Ovary (tissue), 9 donors: ENCODE results near the gene NIPSNAP2. TPM values are rescaled to one million over a fixed set of nuclear protein-coding genes. Genes with fewer than 3 reads are reported as not detected.

Source experiments
- DNase-seq, 5 donors: peaks; one replicate each; pipeline ENCODE4 v3.0.0-alpha.2; 2019 to 2020
- H3K27ac ChIP-seq, 2 donors: fragments of 200-600 bp; one replicate each; pipeline versions ENCODE4 v1.5.1 to v1.8.0; 2019 to 2022
- H3K27me3 ChIP-seq: fragments of 200-600 bp; one replicate; pipeline ENCODE4 v1.8.0; 2022
- H3K36me3 ChIP-seq: fragments of 200-600 bp; sonication (generic); one replicate; pipeline ENCODE4 v1.5.1; 2019
- H3K4me1 ChIP-seq: one replicate; pipeline ENCODE4 v1.8.1; 2013; ENCODE audit warnings: mild to moderate bottlenecking, moderate library complexity; ENCODE audit not compliant: insufficient read depth
- H3K4me3 ChIP-seq: fragments of 200-600 bp; sonication (generic); one replicate; pipeline ENCODE4 v1.5.1; 2017
- H3K9me3 ChIP-seq, 2 donors: fragments of 200-600 bp in 1 of 2; sonication (generic) in 1 of 2; one replicate each; pipeline versions ENCODE4 v1.5.1 to v1.8.1; 2013 to 2019; ENCODE audit warnings: mild to moderate bottlenecking in 1 of 2, moderate library complexity in 1 of 2
- EP300 ChIP-seq: sonication (generic); formaldehyde crosslinking; IDR thresholded peaks from one replicate; pipeline ENCODE4 v1.6.1; 2017; ENCODE audit warnings: antibody characterized with exemption
- POLR2A ChIP-seq: fragments of 450-650 bp; IDR thresholded peaks from one replicate; pipeline ENCODE4 v1.6.1; 2017; ENCODE audit warnings: antibody characterized with exemption, mild to moderate bottlenecking, moderate library complexity
- WGBS, 3 donors: extraction: QIAGEN DNeasy Blood & Tissue Kit in 1 of 3; methylation state at CpG; one replicate each; pipeline versions ENCODE4 v1.1.5 to v1.1.7; 2013 to 2017; 5-methylcytosine and 5-hydroxymethylcytosine counted together
- intact Hi-C, 4 donors: fragments of 100-400 bp; cut with DNase I; formaldehyde crosslinking; loops; one replicate each; pipeline versions ENCODE4 v1.11.0 to v1.15.1; 2022 to 2023
- polyA plus RNA-seq, 2 donors: library from polyadenylated mRNA; stranded (reverse); fragments of 200-250 nt in 1 of 2; fragments of 350-450 nt in 1 of 2; fragmentation: Illumina TruSeq in 1 of 2; extraction: RNeasy Lipid Tissue Mini Kit (QIAGEN cat#74804) in 1 of 2; gene quantifications; one replicate each; pipeline ENCODE4 v1.2.3, GENCODE V29; 2013 to 2014
- total RNA-seq, 7 donors: library from RNA; depleted of rRNA in 2 of 7; stranded (reverse); fragments of >200 nt in 2 of 7; fragmentation: NEBNext Ultra II Directional in 3 of 7; extraction: Animal tissue kit (Norgen Biotek cat#: 25700) in 3 of 7; gene quantifications; one replicate each; pipeline versions ENCODE4 v1.1.0 to v1.2.4, GENCODE V29; 2016 to 2023
- TF ChIP-seq, protein P1 (sequence below), 3 donors: fragments of 450-650 bp in 2 of 3; fragments of 200-600 bp in 1 of 3; IDR thresholded peaks; one replicate each; pipeline versions ENCODE4 v1.5.1 to v1.8.0; 2016 to 2022; ENCODE audit warnings: antibody characterized with exemption in 3 of 3, mild to moderate bottlenecking in 1 of 3
- donor health status: DM: no; HTN: no; CAD: no; lungs with moderate emphysema.
- donor health status: DM: no; HTN: no; CAD: no.
- donor health status: Bipolar disorder and iron deficiency.
- donor health status: DM: yes; HTN: yes; CAD: no.
- donor health status: DM: no; HTN: no; CAD: no.
- donor health status: DM: yes; HTN: yes; CAD: no.

The NIPSNAP2 gene
- total and polyA plus RNA-seq, 9 donors, result 41.0 to 78.5 (median 56.9) TPM

DNA sequence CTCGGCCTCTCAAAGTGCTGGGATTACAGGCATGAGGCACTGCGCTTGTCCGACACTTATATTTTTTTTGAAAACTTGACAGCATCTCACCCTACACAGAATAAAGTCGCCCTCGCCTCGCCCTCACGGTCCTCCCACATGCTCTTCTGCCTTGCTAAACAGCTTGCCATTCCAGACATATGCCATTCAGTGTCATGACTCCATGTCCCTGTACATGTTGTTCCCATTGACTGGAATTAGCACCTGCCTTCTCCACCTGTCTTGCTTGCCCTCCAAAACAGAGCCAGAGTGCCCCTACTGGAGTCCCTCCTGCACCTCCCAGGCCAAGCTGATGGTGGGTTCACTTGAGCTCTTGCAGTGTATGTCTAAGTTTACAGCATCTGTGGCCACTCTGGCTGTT lies 6.2 kb downstream of the NIPSNAP2 start:
- Histone ChIP-seq H3K36me3 (no peaks in the 10 kb centered on the region), H3K4me3 (no peak overlapping the region), H3K27me3 (no peaks in the 10 kb centered on the region), H3K27ac (no peak overlapping the region), H3K4me1 (peaks cover 5% of the 10 kb centered on the region), H3K9me3 (no peaks in the 10 kb centered on the region)
- WGBS, 3 donors, result 78 to 93% (median 92%) methylated on average over 7 of the region's 7 CpGs
- TF ChIP-seq POLR2A (no peak), EP300 (no peak)
- TF ChIP-seq, protein P1, sequence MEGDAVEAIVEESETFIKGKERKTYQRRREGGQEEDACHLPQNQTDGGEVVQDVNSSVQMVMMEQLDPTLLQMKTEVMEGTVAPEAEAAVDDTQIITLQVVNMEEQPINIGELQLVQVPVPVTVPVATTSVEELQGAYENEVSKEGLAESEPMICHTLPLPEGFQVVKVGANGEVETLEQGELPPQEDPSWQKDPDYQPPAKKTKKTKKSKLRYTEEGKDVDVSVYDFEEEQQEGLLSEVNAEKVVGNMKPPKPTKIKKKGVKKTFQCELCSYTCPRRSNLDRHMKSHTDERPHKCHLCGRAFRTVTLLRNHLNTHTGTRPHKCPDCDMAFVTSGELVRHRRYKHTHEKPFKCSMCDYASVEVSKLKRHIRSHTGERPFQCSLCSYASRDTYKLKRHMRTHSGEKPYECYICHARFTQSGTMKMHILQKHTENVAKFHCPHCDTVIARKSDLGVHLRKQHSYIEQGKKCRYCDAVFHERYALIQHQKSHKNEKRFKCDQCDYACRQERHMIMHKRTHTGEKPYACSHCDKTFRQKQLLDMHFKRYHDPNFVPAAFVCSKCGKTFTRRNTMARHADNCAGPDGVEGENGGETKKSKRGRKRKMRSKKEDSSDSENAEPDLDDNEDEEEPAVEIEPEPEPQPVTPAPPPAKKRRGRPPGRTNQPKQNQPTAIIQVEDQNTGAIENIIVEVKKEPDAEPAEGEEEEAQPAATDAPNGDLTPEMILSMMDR (IDR thresholded peaks at IDR 0.05), result no peak
- DNase-seq, result no peak
- intact Hi-C loops, result no loop called here

DNA sequence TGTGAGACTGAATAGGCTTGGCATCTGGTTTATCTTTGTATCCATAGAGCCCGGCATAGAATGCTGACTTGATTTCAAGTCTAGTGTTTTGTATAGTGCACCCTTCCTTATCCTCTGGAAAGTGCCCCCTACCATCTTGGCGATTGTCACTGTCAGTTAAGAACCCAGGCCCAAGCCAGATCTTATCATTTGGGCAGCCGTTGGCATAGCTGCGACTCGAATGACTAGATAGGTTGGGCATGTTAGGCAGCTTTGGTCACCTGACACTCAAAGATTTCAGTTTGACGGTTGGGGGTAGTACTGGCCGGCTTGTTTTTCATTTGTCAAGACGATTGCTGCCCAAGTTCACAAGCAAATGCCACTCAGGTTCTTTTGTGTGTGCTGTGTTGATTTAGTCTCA lies 6.6 kb downstream of the NIPSNAP2 start:
- intact Hi-C loops, result no loop called here
- whole genome bisulfite sequencing, 3 donors, result 68 to 80% (median 74%) methylated on average over 8 of the region's 8 CpGs
- DNase-seq, result no peak
- Histone ChIP-seq H3K27ac (no peak overlapping the region), H3K36me3 (no peaks in the 10 kb centered on the region), H3K9me3 (no peaks in the 10 kb centered on the region), H3K4me3 (no peak overlapping the region), H3K4me1 (peaks cover 2% of the 10 kb centered on the region), H3K27me3 (no peaks in the 10 kb centered on the region)
- no peak for TF ChIP-seq POLR2A

DNA sequence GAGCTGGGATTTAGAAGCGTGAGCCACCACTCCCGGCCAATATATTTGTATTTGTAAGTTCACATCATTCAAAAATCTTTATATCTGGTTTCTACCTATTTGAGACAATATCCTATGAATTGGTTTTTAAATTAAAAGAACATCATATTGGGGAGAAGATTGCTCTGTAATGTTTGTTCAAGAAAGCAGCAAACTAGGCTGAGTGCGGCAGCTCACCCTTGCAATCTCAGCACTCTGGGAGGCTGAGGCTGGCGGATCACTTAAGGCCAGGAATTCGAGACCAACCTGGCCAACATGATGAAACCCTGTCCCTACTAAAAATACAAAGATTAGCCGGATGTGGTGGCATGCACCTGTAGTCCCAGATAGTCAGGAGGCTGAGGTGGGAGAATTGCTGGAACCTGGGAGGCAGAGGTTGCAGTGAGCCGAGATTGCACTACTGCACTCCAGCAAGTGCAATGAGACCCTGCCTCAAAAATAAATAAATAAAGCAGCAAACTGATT lies 9.4 kb downstream of the NIPSNAP2 start:
- 96 to 98% (median 97%) methylated on average over 7 of the region's 7 CpGs for WGBS, 3 donors
- no peaks in the 10 kb centered on the region for H3K36me3 ChIP-seq
- no peaks in the 10 kb centered on the region for H3K9me3 ChIP-seq
- no peak overlapping the region for H3K4me3 ChIP-seq
- H3K4me1 ChIP-seq, result peaks cover under 1% of the 10 kb centered on the region
- H3K27me3 ChIP-seq, result no peaks in the 10 kb centered on the region
- no peak for DNase-seq
- TF ChIP-seq POLR2A, result no peak
- no peak for TF ChIP-seq EP300
- TF ChIP-seq, protein P1 (IDR thresholded peaks at IDR 0.05), result no peak
- H3K27ac ChIP-seq, result no peak overlapping the region
- intact Hi-C loops, result no loop called here

DNA sequence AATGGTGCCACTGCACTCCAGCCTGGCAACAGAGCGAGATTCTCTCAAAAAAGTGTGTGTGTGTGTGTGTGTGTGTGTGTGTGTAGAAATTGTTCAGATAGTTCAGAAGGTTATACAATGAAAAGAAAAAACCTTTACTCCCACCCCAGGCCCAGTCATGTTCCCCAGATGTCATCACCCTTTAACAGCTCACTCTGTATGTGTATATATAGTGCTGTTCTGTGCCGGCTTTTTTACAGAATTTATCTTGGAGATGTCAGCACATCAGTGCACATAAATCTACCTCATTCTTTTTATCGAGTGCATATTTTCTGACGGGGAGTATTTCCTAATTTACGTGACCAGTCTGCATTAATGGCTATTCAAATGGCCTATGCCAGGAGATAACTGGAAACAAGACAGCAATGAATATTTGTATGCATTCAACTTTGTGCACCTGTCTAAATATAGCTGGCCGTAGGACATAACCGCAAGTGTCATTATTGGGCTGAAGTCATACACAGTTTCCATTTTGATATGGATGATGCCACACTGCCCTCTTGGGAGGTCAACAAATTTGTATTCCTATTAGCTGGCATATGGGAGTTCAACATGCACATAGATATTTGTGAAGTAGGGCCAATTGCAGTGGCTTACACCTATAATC lies 11.7 kb downstream of the NIPSNAP2 start:
- TF ChIP-seq POLR2A (no peak), EP300 (no peak)
- TF ChIP-seq, protein P1 (IDR thresholded peaks at IDR 0.05), result no peak
- intact Hi-C loops, result no loop called here
- Histone ChIP-seq H3K9me3 (no peaks in the 10 kb centered on the region), H3K4me1 (no peaks in the 10 kb centered on the region), H3K27ac (no peak overlapping the region), H3K4me3 (no peak overlapping the region), H3K27me3 (no peaks in the 10 kb centered on the region), H3K36me3 (no peaks in the 10 kb centered on the region)
- DNase-seq, result no peak
- 62 to 71% (median 69%) methylated on average over 7 of the region's 7 CpGs for WGBS, 3 donors

DNA sequence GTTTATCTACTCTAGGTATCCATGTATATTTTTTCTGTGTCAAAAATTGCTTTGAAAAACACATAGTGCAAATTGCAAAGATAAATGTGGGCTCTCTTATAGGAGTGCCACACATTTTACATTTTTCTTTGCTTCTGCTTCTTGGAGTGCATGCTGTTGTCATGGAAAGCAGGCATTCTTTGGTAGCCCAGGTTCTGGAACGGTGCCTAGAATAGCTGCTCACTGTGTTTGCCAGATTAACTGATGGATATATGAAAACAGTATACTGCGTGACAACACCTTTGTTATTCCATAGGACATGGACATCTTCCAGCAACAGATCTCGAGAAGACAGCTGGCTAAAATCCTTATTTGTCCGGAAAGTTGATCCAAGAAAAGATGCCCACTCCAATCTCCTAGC lies 13.4 kb downstream of the NIPSNAP2 start:
- intact Hi-C loops, result no loop called here
- 69 to 73% (median 71%) methylated on average over 4 of the region's 4 CpGs for WGBS, 3 donors

More for the DNA sequence above, 13.4 kb downstream of the NIPSNAP2 start:
- no peaks in the 10 kb centered on the region for H3K36me3 ChIP-seq
- DNase-seq, result no peak
- H3K27me3 ChIP-seq, result no peaks in the 10 kb centered on the region
- H3K9me3 ChIP-seq, result no peaks in the 10 kb centered on the region
- TF ChIP-seq POLR2A, result no peak
- no peak for TF ChIP-seq EP300
- TF ChIP-seq, protein P1 (IDR thresholded peaks at IDR 0.05), result no peak
- no peak overlapping the region for H3K4me3 ChIP-seq
- H3K4me1 ChIP-seq, result no peaks in the 10 kb centered on the region
- H3K27ac ChIP-seq, result no peak overlapping the region
